ENCODE results near the gene NSG2.

Gene NSG2

GRCh38 chr5:174078416-174078815 is 32.9 kb downstream of the NSG2 start:
- no peak for TF ChIP-seq ZFX (IDR thresholded peaks at IDR 0.05; ENCODE audit: borderline replicate concordance)
- TF ChIP-seq CTCF (IDR thresholded peaks at IDR 0.05), result no peak
- no peak overlapping the region for H3K27ac ChIP-seq

GRCh38 chr5:174082286-174082685 is 36.8 kb downstream of the NSG2 start:
- no peak overlapping the region for H3K27ac ChIP-seq
- TF ChIP-seq CTCF (IDR thresholded peaks at IDR 0.05) (no peak), ZFX (IDR thresholded peaks at IDR 0.05; ENCODE audit: borderline replicate concordance) (no peak)

GRCh38 chr5:174083056-174083827 is 37.7 kb downstream of the NSG2 start:
- H3K27ac ChIP-seq, result no peak overlapping the region
- no peak for TF ChIP-seq CTCF (IDR thresholded peaks at IDR 0.05)
- no peak for TF ChIP-seq ZFX (IDR thresholded peaks at IDR 0.05; ENCODE audit: borderline replicate concordance)

GRCh38 chr5:174084691-174085154 is 39.2 kb downstream of the NSG2 start:
- H3K27ac ChIP-seq, result no peak overlapping the region
- no peak for TF ChIP-seq CTCF (IDR thresholded peaks at IDR 0.05)
- no peak for TF ChIP-seq ZFX (IDR thresholded peaks at IDR 0.05; ENCODE audit: borderline replicate concordance)

- no peak overlapping the region for H3K27ac ChIP-seq
- TF ChIP-seq ZFX (IDR thresholded peaks at IDR 0.05; ENCODE audit: borderline replicate concordance) (no peak), CTCF (IDR thresholded peaks at IDR 0.05) (no peak)
Observed at GRCh38 chr5:174086751-174087150, 41.2 kb downstream of the NSG2 start.

GRCh38 chr5:174087783-174088182 is 42.3 kb downstream of the NSG2 start:
- no peak overlapping the region for H3K27ac ChIP-seq
- no peak for TF ChIP-seq ZFX (IDR thresholded peaks at IDR 0.05; ENCODE audit: borderline replicate concordance)
- TF ChIP-seq CTCF (IDR thresholded peaks at IDR 0.05), result no peak

- no peak overlapping the region for H3K27ac ChIP-seq
- TF ChIP-seq ZFX (IDR thresholded peaks at IDR 0.05; ENCODE audit: borderline replicate concordance) (no peak), CTCF (IDR thresholded peaks at IDR 0.05) (no peak)
Observed at GRCh38 chr5:174090129-174090528, 44.6 kb downstream of the NSG2 start.
